ENCODE results near the gene RFX1. TPM values are rescaled to one million over a fixed set of nuclear protein-coding genes. Genes with fewer than 3 reads are reported as not detected.

RFX1 gene
- total RNA-seq, 1 experiment from 2014 or later: 14.9 TPM

DNA sequence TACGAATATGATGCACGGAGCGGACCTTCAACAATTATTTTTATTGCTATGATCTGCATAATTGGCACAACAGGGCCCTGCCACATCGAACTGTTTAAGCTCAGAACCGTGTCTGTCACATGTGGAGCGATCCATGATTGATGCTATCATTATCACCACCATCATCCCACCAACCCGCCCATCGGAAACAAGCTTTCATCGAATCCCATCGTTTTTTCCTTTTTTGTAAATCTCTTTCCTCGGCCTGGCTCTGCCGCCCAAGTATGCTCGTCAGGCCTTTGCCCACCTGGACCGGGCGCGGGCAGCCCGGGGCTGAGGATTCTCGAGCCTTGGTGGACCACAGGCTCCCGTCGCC lies 54.3 kb downstream of the RFX1 start:
- no TSS peak for BruUV-seq (replicated peaks)
- H3K27ac Mint-ChIP-seq (ENCODE audit: unreplicated experiment): peak overlapping the region; percentile 67
- no peak for DNase-seq
- no peaks in the 10 kb centered on the region for H3K27me3 Mint-ChIP-seq (ENCODE audit: unreplicated experiment)
- no peaks in the 10 kb centered on the region for H3K4me1 Mint-ChIP-seq (ENCODE audit: low read depth, unreplicated experiment)
- TF ChIP-seq, protein P1, sequence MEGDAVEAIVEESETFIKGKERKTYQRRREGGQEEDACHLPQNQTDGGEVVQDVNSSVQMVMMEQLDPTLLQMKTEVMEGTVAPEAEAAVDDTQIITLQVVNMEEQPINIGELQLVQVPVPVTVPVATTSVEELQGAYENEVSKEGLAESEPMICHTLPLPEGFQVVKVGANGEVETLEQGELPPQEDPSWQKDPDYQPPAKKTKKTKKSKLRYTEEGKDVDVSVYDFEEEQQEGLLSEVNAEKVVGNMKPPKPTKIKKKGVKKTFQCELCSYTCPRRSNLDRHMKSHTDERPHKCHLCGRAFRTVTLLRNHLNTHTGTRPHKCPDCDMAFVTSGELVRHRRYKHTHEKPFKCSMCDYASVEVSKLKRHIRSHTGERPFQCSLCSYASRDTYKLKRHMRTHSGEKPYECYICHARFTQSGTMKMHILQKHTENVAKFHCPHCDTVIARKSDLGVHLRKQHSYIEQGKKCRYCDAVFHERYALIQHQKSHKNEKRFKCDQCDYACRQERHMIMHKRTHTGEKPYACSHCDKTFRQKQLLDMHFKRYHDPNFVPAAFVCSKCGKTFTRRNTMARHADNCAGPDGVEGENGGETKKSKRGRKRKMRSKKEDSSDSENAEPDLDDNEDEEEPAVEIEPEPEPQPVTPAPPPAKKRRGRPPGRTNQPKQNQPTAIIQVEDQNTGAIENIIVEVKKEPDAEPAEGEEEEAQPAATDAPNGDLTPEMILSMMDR (IDR thresholded peaks at IDR 0.05; ENCODE audit: unreplicated experiment): no peak
- no peaks in the 10 kb centered on the region for H3K9me3 Mint-ChIP-seq (ENCODE audit: low read depth, unreplicated experiment)
- peak overlapping the region; percentile 73 for H3K4me3 Mint-ChIP-seq (ENCODE audit: low read depth, unreplicated experiment)
- CTCF ChIA-PET: interaction anchor here (0.8 kb wide), 1 partner anchor 49 kb away, joined by 5 read pairs; no protein-coding TSS in a partner anchor
- H3K36me3 Mint-ChIP-seq (ENCODE audit: insufficient read depth, unreplicated experiment): peaks cover 34% of the 10 kb centered on the region
- intact Hi-C loops (cut with micrococcal nuclease; ENCODE audit: unreplicated experiment): no loop called here

DNA sequence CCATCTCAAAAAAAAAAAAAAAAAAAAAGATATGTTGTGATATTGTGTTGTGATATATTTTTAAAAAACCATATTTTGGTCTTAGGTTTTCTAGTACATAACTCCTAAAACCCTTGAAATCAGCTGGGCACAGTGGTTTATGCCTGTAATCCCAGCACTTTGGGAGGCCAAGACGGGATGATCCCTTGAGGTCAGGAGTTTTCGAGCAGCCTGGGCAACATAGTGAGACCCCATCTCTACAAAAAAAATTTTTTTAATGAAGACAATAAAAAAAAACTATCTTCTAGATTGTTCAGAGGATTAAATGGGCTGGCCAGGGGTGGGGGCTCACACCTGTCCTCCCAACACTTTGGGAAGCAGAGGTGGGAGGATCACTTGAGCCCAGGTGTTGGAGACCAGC lies 55.1 kb downstream of the RFX1 start:
- no peak for DNase-seq
- Mint-ChIP-seq H3K36me3 (ENCODE audit: insufficient read depth, unreplicated experiment) (peaks cover 29% of the 10 kb centered on the region), H3K4me1 (ENCODE audit: low read depth, unreplicated experiment) (no peaks in the 10 kb centered on the region), H3K27ac (ENCODE audit: unreplicated experiment) (no peak overlapping the region), H3K9me3 (ENCODE audit: low read depth, unreplicated experiment) (no peaks in the 10 kb centered on the region), H3K27me3 (ENCODE audit: unreplicated experiment) (no peaks in the 10 kb centered on the region), H3K4me3 (ENCODE audit: low read depth, unreplicated experiment) (no peak overlapping the region)
- TF ChIP-seq, protein P1 (IDR thresholded peaks at IDR 0.05; ENCODE audit: unreplicated experiment): no peak
- CTCF ChIA-PET: no interaction called here
- no TSS peak for BruUV-seq (replicated peaks)
- intact Hi-C loops (cut with micrococcal nuclease; ENCODE audit: unreplicated experiment): no loop called here

DNA sequence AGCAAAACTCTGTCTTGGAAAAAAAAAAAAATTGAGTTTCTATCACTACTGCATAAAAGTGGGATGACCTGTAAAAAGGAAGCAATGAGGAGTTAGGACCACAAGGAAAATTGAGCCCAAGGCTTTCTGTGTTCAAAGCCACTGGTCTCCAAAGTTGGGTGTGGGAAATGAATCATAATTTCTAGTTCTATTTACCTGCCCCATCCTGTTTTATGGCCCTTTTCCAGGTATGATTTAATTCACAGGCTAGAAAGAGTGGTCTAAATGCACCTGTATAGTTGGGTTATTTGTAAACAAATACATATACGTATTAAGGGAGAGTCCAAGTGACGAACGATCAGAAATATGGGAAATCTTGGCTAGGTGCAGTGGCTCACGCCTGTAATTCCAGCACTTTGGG lies 59.7 kb downstream of the RFX1 start:
- CTCF ChIA-PET: no interaction called here
- Mint-ChIP-seq H3K36me3 (ENCODE audit: insufficient read depth, unreplicated experiment) (no peaks in the 10 kb centered on the region), H3K4me1 (ENCODE audit: low read depth, unreplicated experiment) (no peaks in the 10 kb centered on the region), H3K9me3 (ENCODE audit: low read depth, unreplicated experiment) (no peaks in the 10 kb centered on the region), H3K27ac (ENCODE audit: unreplicated experiment) (no peak overlapping the region), H3K27me3 (ENCODE audit: unreplicated experiment) (no peaks in the 10 kb centered on the region), H3K4me3 (ENCODE audit: low read depth, unreplicated experiment) (no peak overlapping the region)
- no TSS peak for BruUV-seq (replicated peaks)
- TF ChIP-seq, protein P1 (IDR thresholded peaks at IDR 0.05; ENCODE audit: unreplicated experiment): no peak
- DNase-seq: no peak
- intact Hi-C loops (cut with micrococcal nuclease; ENCODE audit: unreplicated experiment): no loop called here

DNA sequence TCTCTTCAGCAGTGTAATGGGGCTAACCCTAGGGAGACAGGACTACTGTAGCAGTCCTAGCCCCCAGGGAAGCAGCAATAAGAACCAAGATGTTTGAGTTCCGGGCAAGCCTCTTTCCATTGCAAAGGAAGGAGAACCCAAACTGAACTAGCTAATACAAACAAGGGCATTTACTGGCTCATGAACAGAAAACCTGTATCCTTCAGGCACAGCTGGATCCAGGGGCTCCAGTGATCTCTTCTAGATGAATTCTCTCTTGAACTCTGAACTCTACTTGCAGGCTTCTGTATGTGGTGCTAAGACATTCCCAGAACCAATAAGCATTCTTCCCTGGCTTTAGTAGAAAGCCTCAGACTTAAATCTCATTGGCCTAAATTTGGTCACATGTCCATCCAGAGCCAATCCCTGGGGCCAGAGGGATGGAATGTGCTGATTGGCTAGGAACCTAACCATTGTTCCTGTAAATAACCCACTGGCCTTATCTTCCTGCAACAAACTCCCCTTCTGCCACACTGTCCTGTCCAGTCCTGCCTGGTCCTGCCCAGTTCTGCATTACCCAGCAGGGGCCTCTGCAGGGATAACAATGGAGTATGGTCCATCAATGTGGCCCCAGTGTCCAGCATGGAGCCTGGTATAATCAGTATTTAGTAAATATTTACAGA lies 64.0 kb downstream of the RFX1 start:
- H3K27me3 Mint-ChIP-seq (ENCODE audit: unreplicated experiment): peaks cover 9% of the 10 kb centered on the region
- TF ChIP-seq, protein P1 (IDR thresholded peaks at IDR 0.05; ENCODE audit: unreplicated experiment): no peak
- H3K9me3 Mint-ChIP-seq (ENCODE audit: low read depth, unreplicated experiment): no peaks in the 10 kb centered on the region
- no peak overlapping the region for H3K27ac Mint-ChIP-seq (ENCODE audit: unreplicated experiment)
- no peaks in the 10 kb centered on the region for H3K36me3 Mint-ChIP-seq (ENCODE audit: insufficient read depth, unreplicated experiment)
- BruUV-seq (replicated peaks): no TSS peak
- H3K4me1 Mint-ChIP-seq (ENCODE audit: low read depth, unreplicated experiment): peaks cover 6% of the 10 kb centered on the region
- intact Hi-C loops (cut with micrococcal nuclease; ENCODE audit: unreplicated experiment): no loop called here
- CTCF ChIA-PET: no interaction called here
- H3K4me3 Mint-ChIP-seq (ENCODE audit: low read depth, unreplicated experiment): no peak overlapping the region
- no peak for DNase-seq

Measured in Calu3 (cell line).